Sigmoid colon (tissue), 7 donors: ENCODE results near the gene TXNRD2. TPM values are rescaled to one million over a fixed set of nuclear protein-coding genes. Genes with fewer than 3 reads are reported as not detected.

ENCODE experiments used
- DNase-seq: peaks from one replicate; pipeline ENCODE4 v3.0.0-alpha.2; 2019
- H3K27ac ChIP-seq, 4 donors: fragments of 200-600 bp; sonication (generic); one replicate each; pipeline ENCODE4 v1.5.1; 2016 to 2019; ENCODE audit warnings: mild to moderate bottlenecking in 1 of 4
- H3K27me3 ChIP-seq, 3 donors: fragments of 200-600 bp; sonication (generic); one replicate each; pipeline ENCODE4 v1.5.1; 2019; ENCODE audit warnings: mild to moderate bottlenecking in 1 of 3
- H3K36me3 ChIP-seq, 4 donors: fragments of 200-600 bp; sonication (generic); one replicate each; pipeline ENCODE4 v1.5.1; 2016 to 2019
- H3K4me1 ChIP-seq, 4 donors: fragments of 200-600 bp; sonication (generic); one replicate each; pipeline ENCODE4 v1.5.1; 2017 to 2019
- H3K4me3 ChIP-seq, 4 donors: fragments of 200-600 bp; sonication (generic); one replicate each; pipeline ENCODE4 v1.5.1; 2017 to 2019; ENCODE audit warnings: mild to moderate bottlenecking in 2 of 4, moderate library complexity in 1 of 4
- H3K9me3 ChIP-seq, 4 donors: fragments of 200-600 bp in 3 of 4; sonication (generic) in 3 of 4; one replicate each; pipeline versions ENCODE4 v1.5.1 to v1.6.1; 2013 to 2019
- CTCF ChIP-seq, 4 experiments: fragments of 450-650 bp in 3 of 4; fragments of 200-600 bp in 1 of 4; IDR thresholded peaks; one replicate each; pipeline ENCODE4 v1.5.1; 2016 to 2019; ENCODE audit warnings: antibody characterized with exemption in 4 of 4, mild to moderate bottlenecking in 3 of 4, moderate library complexity in 2 of 4
- EP300 ChIP-seq, 4 donors: sonication (generic); formaldehyde crosslinking; IDR thresholded peaks; one replicate each; pipeline ENCODE4 v1.6.1; 2017; ENCODE audit warnings: antibody characterized with exemption in 4 of 4
- POLR2A ChIP-seq, 2 donors: fragments of 450-650 bp; IDR thresholded peaks; one replicate each; pipeline ENCODE4 v1.6.1; 2016; ENCODE audit warnings: antibody characterized with exemption in 2 of 2, mild to moderate bottlenecking in 2 of 2, moderate library complexity in 2 of 2
- POLR2AphosphoS5 ChIP-seq, 4 donors: sonication (generic); formaldehyde crosslinking; IDR thresholded peaks; one replicate each; pipeline ENCODE4 v1.6.1; 2017; ENCODE audit warnings: antibody characterized with exemption in 4 of 4
- WGBS, 2 donors: extraction: QIAGEN DNeasy Blood & Tissue Kit; methylation state at CpG; one replicate each; pipeline ENCODE4 v1.1.7; 2013; 5-methylcytosine and 5-hydroxymethylcytosine counted together
- intact Hi-C: fragments of 100-400 bp; cut with DNase I; formaldehyde crosslinking; loops from one replicate; pipeline ENCODE4 v1.15.1; 2023
- polyA plus RNA-seq, 3 donors: library from polyadenylated mRNA; stranded (reverse); fragments of 200-250 nt; gene quantifications; one replicate each; pipeline ENCODE4 v1.2.3, GENCODE V29; 2013
- total RNA-seq, 4 donors: library from RNA; depleted of rRNA; stranded (reverse); fragments of >200 nt; gene quantifications; one replicate each; pipeline ENCODE4 v1.1.0, GENCODE V29; 2016
- donor health status: healthy with polysubstance abuse.
- donor health status: Bipolar disorder and iron deficiency.
- donor health status: healthy.

Gene TXNRD2
- total and polyA plus RNA-seq, 7 donors: 13.2 to 29.6 (median 18.3) TPM

- H3K36me3 ChIP-seq: peaks cover 18 to 44% (median 30%) of the 10 kb centered on the region in 4 donors
- no peak overlapping the region for H3K4me3 ChIP-seq
- H3K27ac ChIP-seq: no peak overlapping the region
- H3K9me3 ChIP-seq: no peaks in the 10 kb centered on the region
- no peaks in the 10 kb centered on the region for H3K27me3 ChIP-seq
- DNase-seq: no peak
- no peaks in the 10 kb centered on the region for H3K4me1 ChIP-seq
- TF ChIP-seq POLR2AphosphoS5 (IDR thresholded peaks at IDR 0.05) (no peak), CTCF (IDR thresholded peaks at IDR 0.05) (no peak), EP300 (IDR thresholded peaks at IDR 0.05) (no peak), POLR2A (IDR thresholded peaks at IDR 0.05) (no peak)
- 97 to 98% methylated on average over 13 of the region's 13 CpGs for WGBS, 2 donors
- intact Hi-C loops: no loop called here
These were observed 21.8 kb downstream of the TXNRD2 start for GRCh38 chr22:19919701-19920363.

DNA sequence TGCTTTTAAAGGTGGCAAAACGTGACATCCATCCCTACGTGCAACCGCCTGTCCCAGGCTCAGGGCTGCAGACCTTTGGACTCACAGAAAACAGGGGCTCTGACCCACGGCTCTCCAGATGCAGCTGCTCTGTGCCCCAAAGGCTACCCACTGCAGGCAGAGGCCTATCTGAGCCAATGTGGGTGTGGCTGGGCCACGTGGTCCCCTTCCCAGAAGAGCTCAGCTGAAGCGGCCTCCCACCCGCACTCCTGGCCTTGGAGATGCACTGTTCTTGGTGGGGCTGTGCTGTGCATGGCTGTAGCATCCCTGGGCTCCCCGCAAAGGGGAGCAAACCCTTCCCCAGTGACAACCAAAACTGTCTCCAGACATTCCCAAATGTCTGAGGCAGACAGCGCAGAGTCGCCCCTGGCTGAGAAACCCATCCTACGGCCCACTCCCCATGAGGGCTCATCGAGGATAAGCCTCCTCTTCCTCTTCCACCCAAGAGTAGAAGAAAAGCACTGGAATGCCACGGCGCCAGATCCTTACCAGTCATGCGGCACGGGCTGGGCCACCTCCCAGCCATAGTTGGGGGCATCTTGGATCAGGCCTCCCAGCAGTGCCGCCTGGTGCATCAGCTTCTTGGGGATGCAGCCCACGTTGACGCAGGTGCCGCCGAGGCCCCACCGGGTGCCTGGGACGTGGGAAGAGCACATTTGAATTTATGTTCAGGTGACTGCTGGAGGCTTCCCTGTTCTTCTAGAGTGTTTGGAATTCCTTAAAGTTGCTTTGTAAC, 23.1 kb downstream of the TXNRD2 start:
- DNase-seq: no peak
- intact Hi-C loops: no loop called here
- WGBS, 2 donors: 85 to 87% methylated on average over 23 of the region's 23 CpGs

DNA sequence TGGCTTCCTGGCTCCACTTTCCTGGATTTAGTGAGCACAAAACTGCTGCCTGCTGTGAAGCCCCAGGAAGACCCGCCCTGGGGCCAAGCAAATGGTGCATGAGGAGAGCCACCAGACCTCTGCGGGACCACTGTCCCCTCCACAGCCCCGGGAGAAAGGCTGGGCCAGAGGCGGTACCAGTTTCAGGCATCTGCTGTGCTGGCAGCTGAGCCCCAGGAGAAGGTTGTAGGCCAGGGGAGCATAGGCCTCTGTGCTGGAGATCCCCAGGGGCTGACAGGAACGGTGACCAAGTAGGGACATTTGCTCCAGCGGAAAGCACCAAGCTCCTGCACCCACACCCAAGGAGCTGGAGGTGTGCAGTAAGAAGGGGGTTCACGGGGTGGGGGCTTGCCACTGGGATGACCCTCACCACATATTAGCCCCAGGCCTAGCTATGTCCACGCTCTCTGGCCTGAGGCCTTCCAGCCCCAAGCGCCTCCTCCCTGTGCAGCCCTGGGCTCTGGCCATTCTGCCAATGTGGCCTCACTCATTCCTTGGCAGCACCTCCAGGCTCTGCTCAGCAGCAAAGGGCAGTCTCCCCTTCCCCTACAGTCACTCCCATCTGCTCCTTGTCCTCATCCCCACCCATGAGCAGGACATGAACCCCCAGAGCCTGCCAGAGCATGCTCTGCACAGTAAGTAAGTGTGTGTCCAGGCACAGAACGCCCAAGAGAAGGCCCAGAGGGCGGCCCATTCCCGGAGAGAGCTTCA, 24.1 kb downstream of the TXNRD2 start:
- DNase-seq: no peak
- Histone ChIP-seq H3K27ac (no peak overlapping the region), H3K27me3 (no peaks in the 10 kb centered on the region), H3K9me3 (no peaks in the 10 kb centered on the region), H3K4me1 (no peaks in the 10 kb centered on the region), H3K4me3 (no peak overlapping the region), H3K36me3 (peaks cover 26 to 66% (median 46%) of the 10 kb centered on the region in 4 donors)
- WGBS, 2 donors: 93 to 97% methylated on average over 12 of the region's 12 CpGs
- intact Hi-C loops: no loop called here
- TF ChIP-seq POLR2A (IDR thresholded peaks at IDR 0.05) (no peak), POLR2AphosphoS5 (IDR thresholded peaks at IDR 0.05) (no peak), CTCF (IDR thresholded peaks at IDR 0.05) (no peak), EP300 (IDR thresholded peaks at IDR 0.05) (no peak)

More for the DNA sequence above, 23.1 kb downstream of the TXNRD2 start:
- Histone ChIP-seq H3K36me3 (peaks cover 26 to 57% (median 41%) of the 10 kb centered on the region in 4 donors), H3K4me1 (no peaks in the 10 kb centered on the region), H3K9me3 (no peaks in the 10 kb centered on the region), H3K27ac (no peak overlapping the region), H3K27me3 (no peaks in the 10 kb centered on the region), H3K4me3 (no peak overlapping the region)
- TF ChIP-seq EP300 (IDR thresholded peaks at IDR 0.05) (no peak), CTCF (IDR thresholded peaks at IDR 0.05) (no peak), POLR2A (IDR thresholded peaks at IDR 0.05) (no peak)

GRCh38 chr22:19916941-19917340, 24.7 kb downstream of the TXNRD2 start:
- Histone ChIP-seq H3K4me1 (no peaks in the 10 kb centered on the region), H3K9me3 (no peaks in the 10 kb centered on the region), H3K4me3 (no peak overlapping the region), H3K27ac (no peak overlapping the region), H3K36me3 (peaks cover 26 to 72% (median 46%) of the 10 kb centered on the region in 4 donors), H3K27me3 (no peaks in the 10 kb centered on the region)
- TF ChIP-seq EP300 (IDR thresholded peaks at IDR 0.05): no peak
- no peak for TF ChIP-seq POLR2A (IDR thresholded peaks at IDR 0.05)
- no peak for TF ChIP-seq POLR2AphosphoS5 (IDR thresholded peaks at IDR 0.05)
- TF ChIP-seq CTCF (IDR thresholded peaks at IDR 0.05): no peak
- no peak for DNase-seq
- intact Hi-C loops: no loop called here
- WGBS, 2 donors: 65 to 88% methylated on average over 7 of the region's 7 CpGs
